Kidney (tissue), 14 donors: ENCODE data around the gene OR10C1. TPM values are rescaled to one million over a fixed set of nuclear protein-coding genes. Genes with fewer than 3 reads are reported as not detected.

Experiments used
- DNase-seq, 5 donors: peaks; one replicate each; pipeline ENCODE4 v3.0.0-alpha.2; 2013 to 2020
- FAIRE-seq: peaks from 2 replicates; lab custom pipeline; 2012; peaks lifted over from hg19 to GRCh38; lab: Jason Lieb, UNC
- H3K27ac ChIP-seq, 2 donors: one replicate each; pipeline ENCODE4 v1.7.0; 2013; ENCODE audit warnings: low read depth in 2 of 2, low read length in 2 of 2, inconsistent platforms in 1 of 2
- H3K27me3 ChIP-seq: one replicate; pipeline ENCODE4 v1.7.1; 2013; ENCODE audit warnings: low read length, inconsistent platforms; ENCODE audit not compliant: control insufficient read depth, insufficient read depth
- H3K36me3 ChIP-seq, 3 donors: one replicate each; pipeline versions ENCODE4 v1.7.0 to v1.7.1; 2013; ENCODE audit warnings: low read length in 3 of 3, control low read depth in 1 of 3, inconsistent platforms in 1 of 3; ENCODE audit not compliant: insufficient read depth in 3 of 3, control insufficient read depth in 2 of 3
- H3K4me1 ChIP-seq, 3 donors: one replicate each; pipeline versions ENCODE4 v1.7.0 to v1.7.1; 2013; ENCODE audit warnings: low read length in 3 of 3, inconsistent platforms in 1 of 3, low read depth in 1 of 3; ENCODE audit not compliant: control insufficient read depth in 2 of 3, insufficient read depth in 2 of 3
- H3K4me3 ChIP-seq, 3 donors: one replicate each; pipeline versions ENCODE4 v1.7.0 to v1.8.1; 2013; ENCODE audit warnings: low read length in 3 of 3, control low read depth in 1 of 3, inconsistent platforms in 1 of 3
- H3K9ac ChIP-seq, 3 donors: one replicate each; pipeline versions ENCODE4 v1.7.0 to v1.7.1; 2013; ENCODE audit warnings: low read length in 3 of 3, control low read depth in 1 of 3, inconsistent platforms in 1 of 3
- H3K9me3 ChIP-seq, 3 donors: one replicate each; pipeline versions ENCODE4 v1.7.0 to v1.7.1; 2013; ENCODE audit warnings: low read length in 3 of 3, control low read depth in 1 of 3, inconsistent platforms in 1 of 3; ENCODE audit not compliant: control insufficient read depth in 2 of 3, insufficient read depth in 1 of 3
- CTCF ChIP-seq: IDR thresholded peaks from 3 replicates; pipeline ENCODE4 v1.5.1; 2012; ENCODE audit warnings: mild to moderate bottlenecking, moderate library complexity, borderline replicate concordance; ENCODE audit not compliant: insufficient read depth; ENCODE audit errors: extremely low read depth
- intact Hi-C: fragments of 100-400 bp; cut with DNase I; formaldehyde crosslinking; loops from one replicate; pipeline ENCODE4 v1.11.1; 2022
- polyA plus RNA-seq: library from polyadenylated mRNA; stranded (reverse); fragments of 350-450 nt; fragmentation: Illumina TruSeq; extraction: RNeasy Lipid Tissue Mini Kit (QIAGEN cat#74804); gene quantifications from one replicate; pipeline ENCODE4 v1.2.3, GENCODE V29; 2014; ENCODE audit warnings: low read depth, low replicate concordance; ENCODE audit not compliant: insufficient read depth
- total RNA-seq: library from RNA; stranded (reverse); fragmentation: NEBNext Ultra II Directional; extraction: Animal tissue kit (Norgen Biotek cat#: 25700); gene quantifications from one replicate; pipeline ENCODE4 v1.2.1, GENCODE V29; 2021
- donor health status: control.
- donor health status: control.
- donor health status: control.
- donor health status: control.
- donor health status: control.
- donor health status: DM: yes; HTN: yes; CAD: no.
- donor health status: Normal renal cell carcinoma (clear cell type).

Gene OR10C1
- total and polyA plus RNA-seq, 2 donors from 2014 or later, result not detected

DNA sequence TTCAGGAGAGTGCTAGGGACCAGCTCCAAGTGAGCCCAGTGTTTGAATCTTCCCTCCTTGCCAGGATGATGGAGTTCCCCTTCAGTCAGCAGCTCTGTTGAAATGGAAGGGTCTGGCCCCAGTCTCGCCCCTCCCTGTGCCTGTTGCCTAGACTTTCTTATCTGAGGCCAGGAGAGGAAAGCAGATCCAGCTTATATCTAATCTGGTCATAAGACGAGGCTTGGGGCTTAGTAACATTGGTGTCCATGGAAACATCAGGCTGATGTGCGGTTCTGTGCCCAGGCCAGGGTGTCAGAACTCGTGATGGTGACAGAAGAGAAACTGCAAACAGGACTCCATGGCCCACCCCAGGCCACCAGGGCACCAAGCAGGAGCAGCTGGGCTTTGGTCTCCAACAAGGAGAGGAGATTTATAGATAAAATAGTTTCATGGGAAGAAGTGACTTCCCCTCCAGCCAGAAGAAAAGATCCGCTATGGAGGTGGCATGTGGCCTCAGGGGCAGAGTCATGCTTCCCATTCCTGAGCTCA, 38.9 kb downstream of the OR10C1 start:
- no peaks in the 10 kb centered on the region for H3K4me1 ChIP-seq
- TF ChIP-seq CTCF, result no peak
- no peaks in the 10 kb centered on the region for H3K27me3 ChIP-seq
- intact Hi-C loops, result no loop called here
- H3K4me3 ChIP-seq, result no peak overlapping the region
- H3K9me3 ChIP-seq, result no peaks in the 10 kb centered on the region
- no peak overlapping the region for H3K27ac ChIP-seq
- DNase-seq (no peak), FAIRE-seq (no peak)
- H3K36me3 ChIP-seq, result no peaks in the 10 kb centered on the region
- H3K9ac ChIP-seq, result no peak overlapping the region

- H3K27me3 ChIP-seq, result no peaks in the 10 kb centered on the region
- no peaks in the 10 kb centered on the region for H3K9me3 ChIP-seq
- no peaks in the 10 kb centered on the region for H3K36me3 ChIP-seq
- DNase-seq (no peak), FAIRE-seq (no peak)
- TF ChIP-seq CTCF, result no peak
- H3K9ac ChIP-seq, result no peak overlapping the region
- H3K27ac ChIP-seq, result no peak overlapping the region
- no peak overlapping the region for H3K4me3 ChIP-seq
- intact Hi-C loops, result no loop called here
- no peaks in the 10 kb centered on the region for H3K4me1 ChIP-seq
Measured at GRCh38 chr6:29478740-29479139, 39.6 kb downstream of the OR10C1 start.

DNA sequence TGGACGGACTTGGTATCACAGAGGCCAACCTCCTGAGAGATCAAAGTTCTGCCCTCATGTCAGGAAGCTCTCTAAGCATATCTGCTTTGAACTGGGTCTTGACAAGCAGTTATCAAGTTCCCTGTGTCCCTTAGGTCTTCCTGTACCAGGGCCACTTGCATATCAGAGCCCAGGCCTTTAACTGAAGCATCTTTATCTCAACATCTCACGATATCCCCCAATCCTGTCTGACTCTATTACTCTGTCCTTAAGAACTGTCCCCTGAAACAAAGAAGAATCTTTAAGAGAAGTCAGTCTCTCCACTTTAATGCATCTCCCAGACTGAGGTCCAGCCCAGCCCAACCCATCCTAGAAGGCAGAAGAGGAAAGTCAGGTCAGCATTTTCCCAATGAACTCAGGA, 40.5 kb downstream of the OR10C1 start:
- intact Hi-C loops, result no loop called here

More for the DNA sequence above, 40.5 kb downstream of the OR10C1 start:
- Histone ChIP-seq H3K4me1 (no peaks in the 10 kb centered on the region), H3K36me3 (no peaks in the 10 kb centered on the region), H3K27me3 (no peaks in the 10 kb centered on the region), H3K27ac (no peak overlapping the region), H3K9ac (no peak overlapping the region), H3K4me3 (no peak overlapping the region), H3K9me3 (no peaks in the 10 kb centered on the region)
- DNase-seq (no peak), FAIRE-seq (no peak)
- TF ChIP-seq CTCF, result no peak
